ENCODE results near the gene WNT3.
"Not testable (repeated sequence)": the region's sequence is repeated elsewhere in the genome, so short reads cannot be mapped to it uniquely, and the experiment has no call there.

Gene WNT3

GRCh38 chr17:46841561-46842379, 23.3 kb upstream of the WNT3 start:
- Histone ChIP-seq H3K23ac (ENCODE audit: low read length) (no peak overlapping the region), H3K79me1 (ENCODE audit: low read length) (no peaks in the 10 kb centered on the region), H3K4me1 (ENCODE audit: control insufficient read depth, low read depth, low read length) (no peaks in the 10 kb centered on the region), H2BK15ac (replicated peaks; ENCODE audit: low read depth) (no peak overlapping the region), H2BK5ac (ENCODE audit: low read length) (no peak overlapping the region), H3K79me2 (ENCODE audit: control insufficient read depth, insufficient read depth, low read length) (no peaks in the 10 kb centered on the region), H3K27me3 (ENCODE audit: insufficient read depth, low read length, poor library complexity) (peaks cover 2% of the 10 kb centered on the region), H3K4ac (ENCODE audit: low read depth, low read length) (no peak overlapping the region), H3K27ac (ENCODE audit: low read depth, low read length) (no peak overlapping the region), H3K4me3 (ENCODE audit: low read length) (no peak overlapping the region), H3K4me2 (ENCODE audit: low read length) (peak overlapping the region; percentile 23), H4K8ac (ENCODE audit: low read depth, low read length) (no peak overlapping the region), H4K5ac (ENCODE audit: low read length) (no peak overlapping the region), H2AK5ac (ENCODE audit: low read length) (no peak overlapping the region), H3K56ac (ENCODE audit: low read length) (peak overlapping the region; percentile 73), H3K9ac (ENCODE audit: low read length) (peak overlapping the region; percentile 44), H3K36me3 (ENCODE audit: control insufficient read depth, insufficient read depth, low read length) (no peaks in the 10 kb centered on the region), H2BK120ac (ENCODE audit: low read depth, low read length) (no peak overlapping the region), H3K18ac (ENCODE audit: low read length) (no peak overlapping the region)
- WGBS (ENCODE audit: extremely low coverage, insufficient coverage, low lambda C conversion rate), result no CpG with 5 or more reads among the region's 43 CpGs
- peak; percentile 54 for DNase-seq

GRCh38 chr17:46840596-46840995, 22.1 kb upstream of the WNT3 start:
- not testable (repeated sequence) for H3K27ac ChIP-seq (ENCODE audit: low read depth, low read length); H3K18ac ChIP-seq (ENCODE audit: low read length); H3K4ac ChIP-seq (ENCODE audit: low read depth, low read length); H4K5ac ChIP-seq (ENCODE audit: low read length); H3K56ac ChIP-seq (ENCODE audit: low read length); H4K8ac ChIP-seq (ENCODE audit: low read depth, low read length); H3K4me2 ChIP-seq (ENCODE audit: low read length); H2AK5ac ChIP-seq (ENCODE audit: low read length); H3K79me1 ChIP-seq (ENCODE audit: low read length); H3K4me1 ChIP-seq (ENCODE audit: control insufficient read depth, low read depth, low read length); H2BK15ac ChIP-seq (replicated peaks; ENCODE audit: low read depth); H3K36me3 ChIP-seq (ENCODE audit: control insufficient read depth, insufficient read depth, low read length); H3K79me2 ChIP-seq (ENCODE audit: control insufficient read depth, insufficient read depth, low read length); DNase-seq; H3K27me3 ChIP-seq (ENCODE audit: insufficient read depth, low read length, poor library complexity); H2BK120ac ChIP-seq (ENCODE audit: low read depth, low read length); H3K23ac ChIP-seq (ENCODE audit: low read length); H3K9ac ChIP-seq (ENCODE audit: low read length); H3K4me3 ChIP-seq (ENCODE audit: low read length); H2BK5ac ChIP-seq (ENCODE audit: low read length)
- WGBS (ENCODE audit: extremely low coverage, insufficient coverage, low lambda C conversion rate), result no CpG with 5 or more reads among the region's 3 CpGs

- Histone ChIP-seq H3K27me3 (ENCODE audit: insufficient read depth, low read length, poor library complexity) (peaks cover 2% of the 10 kb centered on the region), H3K27ac (ENCODE audit: low read depth, low read length) (no peak overlapping the region), H4K8ac (ENCODE audit: low read depth, low read length) (no peak overlapping the region), H3K4ac (ENCODE audit: low read depth, low read length) (no peak overlapping the region), H3K9ac (ENCODE audit: low read length) (no peak overlapping the region), H2BK120ac (ENCODE audit: low read depth, low read length) (no peak overlapping the region), H3K36me3 (ENCODE audit: control insufficient read depth, insufficient read depth, low read length) (no peaks in the 10 kb centered on the region), H3K18ac (ENCODE audit: low read length) (no peak overlapping the region), H3K79me1 (ENCODE audit: low read length) (no peaks in the 10 kb centered on the region), H3K79me2 (ENCODE audit: control insufficient read depth, insufficient read depth, low read length) (no peaks in the 10 kb centered on the region), H2AK5ac (ENCODE audit: low read length) (no peak overlapping the region), H3K4me1 (ENCODE audit: control insufficient read depth, low read depth, low read length) (peaks cover 4% of the 10 kb centered on the region), H3K23ac (ENCODE audit: low read length) (no peak overlapping the region), H2BK15ac (replicated peaks; ENCODE audit: low read depth) (no peak overlapping the region), H3K4me2 (ENCODE audit: low read length) (no peak overlapping the region), H4K5ac (ENCODE audit: low read length) (no peak overlapping the region), H3K4me3 (ENCODE audit: low read length) (no peak overlapping the region), H3K56ac (ENCODE audit: low read length) (no peak overlapping the region), H2BK5ac (ENCODE audit: low read length) (no peak overlapping the region)
- no peak for DNase-seq
- no CpG with 5 or more reads among the region's 5 CpGs for WGBS (ENCODE audit: extremely low coverage, insufficient coverage, low lambda C conversion rate)
These were observed 20.7 kb upstream of the WNT3 start for GRCh38 chr17:46839211-46839610.

- Histone ChIP-seq H3K27ac (ENCODE audit: low read depth, low read length) (no peak overlapping the region), H3K4me2 (ENCODE audit: low read length) (no peak overlapping the region)
- WGBS (ENCODE audit: extremely low coverage, insufficient coverage, low lambda C conversion rate), result no CpG with 5 or more reads among the region's 4 CpGs
These were observed 19.0 kb upstream of the WNT3 start for GRCh38 chr17:46837521-46837920.

GRCh38 chr17:46836500-46836899, 18.0 kb upstream of the WNT3 start:
- Histone ChIP-seq H3K27me3 (ENCODE audit: insufficient read depth, low read length, poor library complexity) (peaks cover 2% of the 10 kb centered on the region), H3K79me2 (ENCODE audit: control insufficient read depth, insufficient read depth, low read length) (no peaks in the 10 kb centered on the region), H3K4me1 (ENCODE audit: control insufficient read depth, low read depth, low read length) (peaks cover 10% of the 10 kb centered on the region), H2BK120ac (ENCODE audit: low read depth, low read length) (no peak overlapping the region), H3K27ac (ENCODE audit: low read depth, low read length) (no peak overlapping the region), H3K4me3 (ENCODE audit: low read length) (no peak overlapping the region), H2BK15ac (replicated peaks; ENCODE audit: low read depth) (no peak overlapping the region), H3K4ac (ENCODE audit: low read depth, low read length) (no peak overlapping the region), H4K5ac (ENCODE audit: low read length) (no peak overlapping the region), H3K9ac (ENCODE audit: low read length) (no peak overlapping the region), H2BK5ac (ENCODE audit: low read length) (no peak overlapping the region), H4K8ac (ENCODE audit: low read depth, low read length) (no peak overlapping the region), H3K36me3 (ENCODE audit: control insufficient read depth, insufficient read depth, low read length) (no peaks in the 10 kb centered on the region), H3K79me1 (ENCODE audit: low read length) (no peaks in the 10 kb centered on the region), H3K18ac (ENCODE audit: low read length) (no peak overlapping the region), H3K23ac (ENCODE audit: low read length) (no peak overlapping the region), H2AK5ac (ENCODE audit: low read length) (no peak overlapping the region), H3K56ac (ENCODE audit: low read length) (no peak overlapping the region), H3K4me2 (ENCODE audit: low read length) (no peak overlapping the region)
- no peak for DNase-seq
- WGBS (ENCODE audit: extremely low coverage, insufficient coverage, low lambda C conversion rate), result no CpG with 5 or more reads among the region's 2 CpGs

More at GRCh38 chr17:46837521-46837920, 19.0 kb upstream of the WNT3 start:
- Histone ChIP-seq H3K27me3 (ENCODE audit: insufficient read depth, low read length, poor library complexity) (peaks cover 2% of the 10 kb centered on the region), H2BK5ac (ENCODE audit: low read length) (no peak overlapping the region), H4K8ac (ENCODE audit: low read depth, low read length) (no peak overlapping the region), H3K23ac (ENCODE audit: low read length) (no peak overlapping the region), H3K18ac (ENCODE audit: low read length) (no peak overlapping the region), H3K4ac (ENCODE audit: low read depth, low read length) (no peak overlapping the region), H3K4me3 (ENCODE audit: low read length) (no peak overlapping the region), H3K4me1 (ENCODE audit: control insufficient read depth, low read depth, low read length) (peaks cover 7% of the 10 kb centered on the region), H2AK5ac (ENCODE audit: low read length) (no peak overlapping the region), H4K5ac (ENCODE audit: low read length) (no peak overlapping the region), H3K79me2 (ENCODE audit: control insufficient read depth, insufficient read depth, low read length) (no peaks in the 10 kb centered on the region), H3K9ac (ENCODE audit: low read length) (no peak overlapping the region), H3K79me1 (ENCODE audit: low read length) (no peaks in the 10 kb centered on the region), H2BK120ac (ENCODE audit: low read depth, low read length) (no peak overlapping the region), H2BK15ac (replicated peaks; ENCODE audit: low read depth) (no peak overlapping the region), H3K36me3 (ENCODE audit: control insufficient read depth, insufficient read depth, low read length) (no peaks in the 10 kb centered on the region), H3K56ac (ENCODE audit: low read length) (peak overlapping the region; percentile 30)
- DNase-seq, result no peak

- peak overlapping the region; percentile 44 for H3K56ac ChIP-seq (ENCODE audit: low read length)
- no peaks in the 10 kb centered on the region for H3K79me1 ChIP-seq (ENCODE audit: low read length)
- no peak overlapping the region for H4K8ac ChIP-seq (ENCODE audit: low read depth, low read length)
- H3K18ac ChIP-seq (ENCODE audit: low read length), result no peak overlapping the region
- no peak overlapping the region for H3K4me3 ChIP-seq (ENCODE audit: low read length)
- DNase-seq, result no peak
- no peak overlapping the region for H2AK5ac ChIP-seq (ENCODE audit: low read length)
- H3K23ac ChIP-seq (ENCODE audit: low read length), result no peak overlapping the region
- H4K5ac ChIP-seq (ENCODE audit: low read length), result no peak overlapping the region
- no peak overlapping the region for H2BK120ac ChIP-seq (ENCODE audit: low read depth, low read length)
- H3K36me3 ChIP-seq (ENCODE audit: control insufficient read depth, insufficient read depth, low read length), result no peaks in the 10 kb centered on the region
- H2BK5ac ChIP-seq (ENCODE audit: low read length), result no peak overlapping the region
- no peaks in the 10 kb centered on the region for H3K27me3 ChIP-seq (ENCODE audit: insufficient read depth, low read length, poor library complexity)
- peak overlapping the region; percentile 7 for H3K4ac ChIP-seq (ENCODE audit: low read depth, low read length)
- no peak overlapping the region for H2BK15ac ChIP-seq (replicated peaks; ENCODE audit: low read depth)
- no peak overlapping the region for H3K9ac ChIP-seq (ENCODE audit: low read length)
- H3K27ac ChIP-seq (ENCODE audit: low read depth, low read length), result no peak overlapping the region
- peaks cover 11% of the 10 kb centered on the region for H3K4me1 ChIP-seq (ENCODE audit: control insufficient read depth, low read depth, low read length)
- WGBS (ENCODE audit: extremely low coverage, insufficient coverage, low lambda C conversion rate), result no CpG with 5 or more reads among the region's 3 CpGs
- H3K79me2 ChIP-seq (ENCODE audit: control insufficient read depth, insufficient read depth, low read length), result no peaks in the 10 kb centered on the region
- no peak overlapping the region for H3K4me2 ChIP-seq (ENCODE audit: low read length)
These were observed 16.4 kb upstream of the WNT3 start for GRCh38 chr17:46834846-46835245.

Measured in mesendoderm (in vitro differentiated cells).